Tibial nerve (tissue), 4 donors: ENCODE results near the gene MCCC1.

Experiments
- EP300 ChIP-seq, 2 donors: sonication (generic); formaldehyde crosslinking; IDR thresholded peaks; one replicate each; pipeline ENCODE4 v1.6.1; 2017; ENCODE audit warnings: antibody characterized with exemption in 2 of 2, mild to moderate bottlenecking in 1 of 2
- POLR2A ChIP-seq, 2 donors: fragments of 450-650 bp; IDR thresholded peaks; one replicate each; pipeline ENCODE4 v1.6.1; 2017; ENCODE audit warnings: antibody characterized with exemption in 2 of 2, mild to moderate bottlenecking in 2 of 2, moderate library complexity in 2 of 2
- TF ChIP-seq, protein P1 (sequence below), 5 experiments: fragments of 200-600 bp in 3 of 5; fragments of 450-650 bp in 2 of 5; sonication (generic) in 3 of 5; IDR thresholded peaks; one replicate each; pipeline ENCODE4 v1.5.1; 2016 to 2019; ENCODE audit warnings: antibody characterized with exemption in 5 of 5, mild to moderate bottlenecking in 3 of 5, moderate library complexity in 2 of 5

DNA sequence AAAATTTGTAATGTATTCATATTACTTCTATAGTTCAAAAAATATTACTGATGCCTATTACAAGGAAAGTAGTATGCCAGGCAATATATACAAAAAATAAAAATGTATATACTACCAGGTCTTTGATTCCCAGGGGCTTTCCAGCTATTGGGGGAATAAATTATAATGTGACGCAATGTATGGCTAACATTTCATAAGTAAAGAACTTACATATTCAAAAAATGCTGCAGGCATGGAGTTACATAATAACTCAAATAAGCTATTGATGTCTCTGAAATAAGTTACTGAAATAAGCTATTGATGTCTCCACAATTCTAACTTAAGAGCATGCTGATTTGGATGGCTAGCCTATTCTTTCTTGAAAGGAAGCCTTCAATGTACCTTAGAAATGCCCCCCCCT lies 30.2 kb downstream of the MCCC1 start:
- TF ChIP-seq, protein P1, sequence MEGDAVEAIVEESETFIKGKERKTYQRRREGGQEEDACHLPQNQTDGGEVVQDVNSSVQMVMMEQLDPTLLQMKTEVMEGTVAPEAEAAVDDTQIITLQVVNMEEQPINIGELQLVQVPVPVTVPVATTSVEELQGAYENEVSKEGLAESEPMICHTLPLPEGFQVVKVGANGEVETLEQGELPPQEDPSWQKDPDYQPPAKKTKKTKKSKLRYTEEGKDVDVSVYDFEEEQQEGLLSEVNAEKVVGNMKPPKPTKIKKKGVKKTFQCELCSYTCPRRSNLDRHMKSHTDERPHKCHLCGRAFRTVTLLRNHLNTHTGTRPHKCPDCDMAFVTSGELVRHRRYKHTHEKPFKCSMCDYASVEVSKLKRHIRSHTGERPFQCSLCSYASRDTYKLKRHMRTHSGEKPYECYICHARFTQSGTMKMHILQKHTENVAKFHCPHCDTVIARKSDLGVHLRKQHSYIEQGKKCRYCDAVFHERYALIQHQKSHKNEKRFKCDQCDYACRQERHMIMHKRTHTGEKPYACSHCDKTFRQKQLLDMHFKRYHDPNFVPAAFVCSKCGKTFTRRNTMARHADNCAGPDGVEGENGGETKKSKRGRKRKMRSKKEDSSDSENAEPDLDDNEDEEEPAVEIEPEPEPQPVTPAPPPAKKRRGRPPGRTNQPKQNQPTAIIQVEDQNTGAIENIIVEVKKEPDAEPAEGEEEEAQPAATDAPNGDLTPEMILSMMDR (IDR thresholded peaks at IDR 0.05), result no peak
- TF ChIP-seq POLR2A (IDR thresholded peaks at IDR 0.05) (no peak), EP300 (IDR thresholded peaks at IDR 0.05) (no peak)
